GM12872 (cell line): ENCODE results near the gene COMP.

Experiments used
- CTCF ChIP-seq: IDR thresholded peaks from 3 replicates; pipeline ENCODE4 v1.5.1; 2011; ENCODE audit warnings: low read depth, mild to moderate bottlenecking, low read length, moderate library complexity; ENCODE audit not compliant: insufficient read depth

Gene COMP

GRCh38 chr19:18770663-18771327, 20.3 kb downstream of the COMP start:
- no peak for TF ChIP-seq CTCF

- TF ChIP-seq CTCF: no peak
Observed at GRCh38 chr19:18769989-18770528, 21.0 kb downstream of the COMP start.

- TF ChIP-seq CTCF: no peak
Observed at GRCh38 chr19:18768997-18769891, 21.9 kb downstream of the COMP start.

GRCh38 chr19:18768046-18768771, 22.9 kb downstream of the COMP start:
- no peak for TF ChIP-seq CTCF

- no peak for TF ChIP-seq CTCF
Observed at GRCh38 chr19:18765224-18765623, 25.9 kb downstream of the COMP start.

GRCh38 chr19:18764591-18765051, 26.5 kb downstream of the COMP start:
- no peak for TF ChIP-seq CTCF
